Esophagus squamous epithelium (tissue), 5 donors: ENCODE data around the gene FCHSD1. TPM values are rescaled to one million over a fixed set of nuclear protein-coding genes. Genes with fewer than 3 reads are reported as not detected.

Experiments used
- DNase-seq: peaks from one replicate; lab custom pipeline; 2025; lab: John Stamatoyannopoulos, UW
- H3K27ac ChIP-seq, 4 donors: fragments of 200-600 bp; sonication (generic); one replicate each; pipeline ENCODE4 v1.5.1; 2016 to 2019; ENCODE audit warnings: mild to moderate bottlenecking in 1 of 4
- H3K27me3 ChIP-seq, 4 donors: fragments of 200-600 bp; sonication (generic); 1 replicate in 3 of 4; 2 replicates in 1 of 4; pipeline versions ENCODE4 v1.5.1 to v1.6.0; 2017 to 2021; ENCODE audit warnings: antibody characterized with exemption in 1 of 4
- H3K36me3 ChIP-seq, 3 donors: fragments of 200-600 bp; sonication (generic); one replicate each; pipeline ENCODE4 v1.5.1; 2016 to 2019
- H3K4me1 ChIP-seq, 3 donors: fragments of 200-600 bp; sonication (generic); one replicate each; pipeline ENCODE4 v1.5.1; 2017 to 2019
- H3K4me3 ChIP-seq, 4 donors: fragments of 200-600 bp; sonication (generic); 1 replicate in 3 of 4; 2 replicates in 1 of 4; pipeline ENCODE4 v1.5.1; 2016 to 2019; ENCODE audit warnings: mild to moderate bottlenecking in 2 of 4, moderate library complexity in 1 of 4
- H3K9me3 ChIP-seq, 3 donors: fragments of 200-600 bp; sonication (generic); one replicate each; pipeline ENCODE4 v1.5.1; 2016 to 2019
- CTCF ChIP-seq, 6 experiments: fragments of 450-650 bp in 4 of 6; fragments of 200-600 bp in 2 of 6; sonication (generic) in 2 of 6; IDR thresholded peaks; one replicate each; pipeline ENCODE4 v1.5.1; 2016 to 2019; ENCODE audit warnings: antibody characterized with exemption in 6 of 6, mild to moderate bottlenecking in 4 of 6, moderate library complexity in 4 of 6
- POLR2A ChIP-seq, 4 donors: fragments of 450-650 bp; IDR thresholded peaks; one replicate each; pipeline ENCODE4 v1.6.1; 2017; ENCODE audit warnings: antibody characterized with exemption in 4 of 4, mild to moderate bottlenecking in 4 of 4, moderate library complexity in 3 of 4
- WGBS, 2 donors: methylation state at CpG; one replicate each; pipeline ENCODE4 v1.1.5; 2018; 5-methylcytosine and 5-hydroxymethylcytosine counted together
- intact Hi-C: fragments of 100-400 bp; cut with DNase I; formaldehyde crosslinking; loops from one replicate; pipeline ENCODE4 v1.15.0; 2022
- total RNA-seq, 4 donors: library from RNA; depleted of rRNA; stranded (reverse); fragments of >200 nt; gene quantifications; one replicate each; pipeline ENCODE4 v1.1.0, GENCODE V29; 2016
- donor health status: DM: yes; HTN: yes; CAD: no.

The FCHSD1 gene
- total RNA-seq, 4 donors from 2014 or later: 6.0 to 27.7 (median 10.4) TPM

- H3K27me3 ChIP-seq: no peaks in the 10 kb centered on the region
- H3K4me1 ChIP-seq: peaks cover 0 to 11% (median 3%) of the 10 kb centered on the region in 3 donors
- no peak for DNase-seq
- peaks cover 14 to 85% (median 51%) of the 10 kb centered on the region in 3 donors for H3K36me3 ChIP-seq
- H3K4me3 ChIP-seq: no peak overlapping the region
- no peaks in the 10 kb centered on the region for H3K9me3 ChIP-seq
- no peak for TF ChIP-seq POLR2A (IDR thresholded peaks at IDR 0.05)
- no peak for TF ChIP-seq CTCF (IDR thresholded peaks at IDR 0.05)
- peak overlapping the region in 1 of 4 donors; percentile 9 for H3K27ac ChIP-seq
- intact Hi-C loops: no loop called here
These were observed 28.0 kb downstream of the FCHSD1 start for GRCh38 chr5:141623186-141623585.

GRCh38 chr5:141618804-141619554, 32.2 kb downstream of the FCHSD1 start, which contains the start of gene DIAPH1:
DIAPH1 (minus strand) TSS chr5:141619000; CDS start chr5:141618914, 86 bp downstream.
- Histone ChIP-seq H3K27ac (peak within 1 kb of the TSS; percentile 97 to 99 (median 97)), H3K9me3 (no peaks in the 10 kb centered on the region), H3K27me3 (no peaks in the 10 kb centered on the region), H3K36me3 (peaks cover 0 to 43% (median 26%) of the 10 kb centered on the region in 3 donors), H3K4me1 (peaks cover 17 to 40% (median 21%) of the 10 kb centered on the region in 3 donors), H3K4me3 (peak within 1 kb of the TSS; percentile 76 to 100 (median 84))
- intact Hi-C loops: no loop called here
- 3 to 5% methylated on average over 14 to 26 of the region's 70 CpGs for whole genome bisulfite sequencing, 2 donors
- peak; percentile 90 for DNase-seq
- TF ChIP-seq CTCF (IDR thresholded peaks at IDR 0.05) (peak; percentile 98 to 100 (median 99)), POLR2A (IDR thresholded peaks at IDR 0.05) (peak in 3 of 4 donors; percentile 77 to 95 (median 85))

- Histone ChIP-seq H3K4me3 (peak overlapping the region; percentile 76 to 100 (median 84)), H3K36me3 (peaks cover 0 to 35% (median 18%) of the 10 kb centered on the region in 3 donors), H3K27ac (peak overlapping the region; percentile 97 to 99 (median 97)), H3K9me3 (no peaks in the 10 kb centered on the region), H3K4me1 (peaks cover 17 to 44% (median 21%) of the 10 kb centered on the region in 3 donors), H3K27me3 (no peaks in the 10 kb centered on the region)
- TF ChIP-seq POLR2A (IDR thresholded peaks at IDR 0.05): no peak
- TF ChIP-seq CTCF (IDR thresholded peaks at IDR 0.05): no peak
- intact Hi-C loops: no loop called here
- WGBS, 2 donors: 0 to 1% methylated on average over 30 to 36 of the region's 36 CpGs
- no peak for DNase-seq
These were observed 33.0 kb downstream of the FCHSD1 start for GRCh38 chr5:141618030-141618803.

- Histone ChIP-seq H3K9me3 (no peaks in the 10 kb centered on the region), H3K36me3 (peaks cover 0 to 30% (median 13%) of the 10 kb centered on the region in 3 donors), H3K27ac (peak overlapping the region; percentile 97 to 99 (median 97)), H3K4me1 (peaks cover 17 to 50% (median 21%) of the 10 kb centered on the region in 3 donors), H3K27me3 (no peaks in the 10 kb centered on the region), H3K4me3 (peak overlapping the region; percentile 76 to 100 (median 84))
- intact Hi-C loops: no loop called here
- TF ChIP-seq CTCF (IDR thresholded peaks at IDR 0.05) (no peak), POLR2A (IDR thresholded peaks at IDR 0.05) (no peak)
- WGBS, 2 donors: 4 to 5% methylated on average over 9 of the region's 9 CpGs
- DNase-seq: no peak
These were observed 33.6 kb downstream of the FCHSD1 start for GRCh38 chr5:141617682-141618029.
